ENCODE results near the gene TSGA10IP.
A peak's percentile ranks its signal among the peaks of the same experiment; 100 is the strongest.

TSGA10IP gene

DNA sequence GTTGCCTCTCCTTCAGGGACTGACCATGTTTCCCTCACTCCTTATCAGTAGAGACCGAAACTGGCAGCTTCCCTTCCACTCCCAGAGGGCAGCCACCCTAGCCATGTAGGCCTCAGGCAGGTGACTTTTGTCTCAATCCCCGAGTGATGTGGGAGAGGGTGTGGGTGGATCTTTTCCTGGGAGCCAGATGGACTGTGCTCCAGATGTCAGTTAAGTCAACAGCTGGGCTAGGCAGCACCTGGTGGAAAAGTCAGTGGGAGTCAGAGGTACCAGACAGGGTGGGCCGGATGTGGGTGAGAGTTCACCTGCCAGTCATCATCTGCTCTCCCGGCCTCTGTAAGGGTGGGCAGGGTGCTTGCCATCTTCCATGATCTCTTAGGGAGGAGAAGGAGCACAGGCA lies 58.9 kb downstream of the TSGA10IP start:
- Histone ChIP-seq H3K27me3 (ENCODE audit: insufficient read depth, low read length, poor library complexity, severe bottlenecking) (no peaks in the 10 kb centered on the region), H3K9me2 (replicated peaks; ENCODE audit: low read depth, low read length) (no peaks in the 10 kb centered on the region), H3K79me2 (ENCODE audit: insufficient read depth, low read length) (peaks cover 49% of the 10 kb centered on the region), H3K9ac (ENCODE audit: low read depth, low read length, poor library complexity, severe bottlenecking) (peak overlapping the region; percentile 40), H4K20me1 (ENCODE audit: insufficient read depth, low read length, poor library complexity, severe bottlenecking) (peaks cover 23% of the 10 kb centered on the region), H2AFZ (ENCODE audit: low read length) (no peak overlapping the region), H3K9me3 (ENCODE audit: insufficient read depth, low read depth, low read length) (no peaks in the 10 kb centered on the region), H3K4me1 (ENCODE audit: insufficient read depth, low read length, poor library complexity, severe bottlenecking) (peaks cover 30% of the 10 kb centered on the region), H3K36me3 (ENCODE audit: insufficient read depth, low read length) (peaks cover 10% of the 10 kb centered on the region; the same call in 1 of the 2 replicates), H3K4me2 (ENCODE audit: low read depth, low read length, poor library complexity, severe bottlenecking) (peak overlapping the region; percentile 83), H3F3A (ENCODE audit: low read depth) (no peaks in the 10 kb centered on the region), H3K4me3 (ENCODE audit: low read length, poor library complexity, severe bottlenecking) (peak overlapping the region; percentile 2)
- TF ChIP-seq, protein P1, sequence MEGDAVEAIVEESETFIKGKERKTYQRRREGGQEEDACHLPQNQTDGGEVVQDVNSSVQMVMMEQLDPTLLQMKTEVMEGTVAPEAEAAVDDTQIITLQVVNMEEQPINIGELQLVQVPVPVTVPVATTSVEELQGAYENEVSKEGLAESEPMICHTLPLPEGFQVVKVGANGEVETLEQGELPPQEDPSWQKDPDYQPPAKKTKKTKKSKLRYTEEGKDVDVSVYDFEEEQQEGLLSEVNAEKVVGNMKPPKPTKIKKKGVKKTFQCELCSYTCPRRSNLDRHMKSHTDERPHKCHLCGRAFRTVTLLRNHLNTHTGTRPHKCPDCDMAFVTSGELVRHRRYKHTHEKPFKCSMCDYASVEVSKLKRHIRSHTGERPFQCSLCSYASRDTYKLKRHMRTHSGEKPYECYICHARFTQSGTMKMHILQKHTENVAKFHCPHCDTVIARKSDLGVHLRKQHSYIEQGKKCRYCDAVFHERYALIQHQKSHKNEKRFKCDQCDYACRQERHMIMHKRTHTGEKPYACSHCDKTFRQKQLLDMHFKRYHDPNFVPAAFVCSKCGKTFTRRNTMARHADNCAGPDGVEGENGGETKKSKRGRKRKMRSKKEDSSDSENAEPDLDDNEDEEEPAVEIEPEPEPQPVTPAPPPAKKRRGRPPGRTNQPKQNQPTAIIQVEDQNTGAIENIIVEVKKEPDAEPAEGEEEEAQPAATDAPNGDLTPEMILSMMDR (conservative IDR thresholded peaks at IDR 0.05; ENCODE audit: low read length), result no peak
- TF ChIP-seq EZH2phosphoT487 (IDR thresholded peaks at IDR 0.05; ENCODE audit: borderline replicate concordance), result no peak

DNA sequence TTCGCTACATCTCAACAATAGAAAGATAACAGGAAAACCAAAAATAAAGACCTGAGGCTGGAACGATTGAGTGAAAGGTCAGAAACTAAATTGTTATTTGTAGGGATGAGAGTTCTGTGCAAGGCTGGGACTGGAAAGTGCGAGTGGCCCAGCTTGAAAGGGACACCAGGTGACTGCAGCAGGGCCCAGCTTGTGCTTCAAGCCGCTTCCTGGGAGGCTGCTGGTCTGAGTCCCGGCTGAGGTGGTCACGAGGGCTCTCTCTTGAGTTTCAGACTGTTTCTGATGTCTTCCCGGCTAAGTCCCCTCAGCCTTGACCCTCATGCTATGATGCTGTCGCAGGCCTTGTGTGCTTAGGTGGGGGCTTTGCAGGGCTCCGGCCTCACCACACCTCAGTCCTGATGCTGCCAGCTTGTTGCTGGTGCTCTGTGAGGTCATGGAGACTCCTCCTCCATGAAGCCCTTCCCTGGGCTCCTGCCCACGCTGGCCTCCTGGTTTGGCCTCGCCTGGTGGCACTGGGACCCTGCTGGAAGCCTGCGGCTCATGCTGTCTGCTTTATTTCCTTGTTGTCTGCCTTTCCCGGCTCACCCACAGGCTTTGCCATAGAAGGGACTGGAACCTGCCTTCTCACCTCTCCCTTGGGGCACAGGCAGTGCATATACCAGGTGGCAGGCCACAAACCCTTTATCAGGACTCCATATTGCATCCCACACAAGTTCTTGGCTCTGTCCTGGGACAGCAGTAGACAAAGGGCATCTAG lies 61.0 kb downstream of the TSGA10IP start:
- no peaks in the 10 kb centered on the region for H3K9me2 ChIP-seq (replicated peaks; ENCODE audit: low read depth, low read length)
- no peak for TF ChIP-seq EZH2phosphoT487 (IDR thresholded peaks at IDR 0.05; ENCODE audit: borderline replicate concordance)
- TF ChIP-seq, protein P1 (conservative IDR thresholded peaks at IDR 0.05; ENCODE audit: low read length), result no peak
- peaks cover 10% of the 10 kb centered on the region for H4K20me1 ChIP-seq (ENCODE audit: insufficient read depth, low read length, poor library complexity, severe bottlenecking)
- H3F3A ChIP-seq (ENCODE audit: low read depth), result no peaks in the 10 kb centered on the region
- no peak overlapping the region for H2AFZ ChIP-seq (ENCODE audit: low read length)
- H3K9me3 ChIP-seq (ENCODE audit: insufficient read depth, low read depth, low read length), result no peaks in the 10 kb centered on the region
- H3K4me1 ChIP-seq (ENCODE audit: insufficient read depth, low read length, poor library complexity, severe bottlenecking), result peaks cover 16% of the 10 kb centered on the region
- H3K79me2 ChIP-seq (ENCODE audit: insufficient read depth, low read length), result peaks cover 29% of the 10 kb centered on the region
- H3K27me3 ChIP-seq (ENCODE audit: insufficient read depth, low read length, poor library complexity, severe bottlenecking), result no peaks in the 10 kb centered on the region
- no peak overlapping the region for H3K4me2 ChIP-seq (ENCODE audit: low read depth, low read length, poor library complexity, severe bottlenecking)
- no peak overlapping the region for H3K9ac ChIP-seq (ENCODE audit: low read depth, low read length, poor library complexity, severe bottlenecking)
- H3K36me3 ChIP-seq (ENCODE audit: insufficient read depth, low read length), result no peaks in the 10 kb centered on the region; the same call in 1 of the 2 replicates
- H3K4me3 ChIP-seq (ENCODE audit: low read length, poor library complexity, severe bottlenecking), result no peak overlapping the region

DNA sequence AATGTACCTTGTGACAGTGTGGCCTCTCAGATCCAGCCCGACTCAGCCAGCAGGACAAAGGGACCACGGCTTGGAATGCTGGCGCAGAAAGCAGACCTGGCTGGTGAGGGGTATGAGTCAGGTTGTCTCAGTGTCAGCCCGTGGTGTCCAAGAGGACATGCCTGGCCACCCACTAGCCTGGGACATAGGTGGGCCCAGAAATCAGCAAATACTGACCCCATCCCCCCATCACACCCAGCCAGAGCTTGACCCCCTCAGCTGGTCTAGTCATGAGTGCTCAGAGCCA lies 61.6 kb downstream of the TSGA10IP start:
- H3K9ac ChIP-seq (ENCODE audit: low read depth, low read length, poor library complexity, severe bottlenecking), result no peak overlapping the region
- H3F3A ChIP-seq (ENCODE audit: low read depth), result no peaks in the 10 kb centered on the region
- no peaks in the 10 kb centered on the region; the same call in 1 of the 2 replicates for H3K36me3 ChIP-seq (ENCODE audit: insufficient read depth, low read length)
- H3K79me2 ChIP-seq (ENCODE audit: insufficient read depth, low read length), result peaks cover 24% of the 10 kb centered on the region
- H3K9me2 ChIP-seq (replicated peaks; ENCODE audit: low read depth, low read length), result no peaks in the 10 kb centered on the region
- no peak overlapping the region for H2AFZ ChIP-seq (ENCODE audit: low read length)
- TF ChIP-seq, protein P1 (conservative IDR thresholded peaks at IDR 0.05; ENCODE audit: low read length), result no peak
- TF ChIP-seq EZH2phosphoT487 (IDR thresholded peaks at IDR 0.05; ENCODE audit: borderline replicate concordance), result no peak
- H3K4me2 ChIP-seq (ENCODE audit: low read depth, low read length, poor library complexity, severe bottlenecking), result no peak overlapping the region
- peaks cover 7% of the 10 kb centered on the region for H4K20me1 ChIP-seq (ENCODE audit: insufficient read depth, low read length, poor library complexity, severe bottlenecking)
- H3K9me3 ChIP-seq (ENCODE audit: insufficient read depth, low read depth, low read length), result no peaks in the 10 kb centered on the region
- no peaks in the 10 kb centered on the region for H3K27me3 ChIP-seq (ENCODE audit: insufficient read depth, low read length, poor library complexity, severe bottlenecking)
- H3K4me1 ChIP-seq (ENCODE audit: insufficient read depth, low read length, poor library complexity, severe bottlenecking), result peaks cover 16% of the 10 kb centered on the region
- H3K4me3 ChIP-seq (ENCODE audit: low read length, poor library complexity, severe bottlenecking), result no peak overlapping the region
